Measurements from ENCODE around the gene PAIP2.
"Not testable (repeated sequence)": the region's sequence is repeated elsewhere in the genome, so short reads cannot be mapped to it uniquely, and the experiment has no call there.

GRCh38 chr5:139347863-139348262 is 6.2 kb downstream of the PAIP2 start:
- not testable (repeated sequence) for TF ChIP-seq POLR2A, CTCF (IDR thresholded peaks at IDR 0.05)
